GM10266 (cell line): ENCODE data around the gene SIK3.
"Not testable (repeated sequence)": the region's sequence is repeated elsewhere in the genome, so short reads cannot be mapped to it uniquely, and the experiment has no call there.

Source experiments
- DNase-seq: peaks from one replicate; pipeline ENCODE4 v3.0.0; 2012; ENCODE audit errors: extremely low spot score
- TF ChIP-seq, protein P1 (sequence below): IDR thresholded peaks from 2 replicates; pipeline ENCODE4 v1.5.1; 2012; ENCODE audit warnings: mild to moderate bottlenecking, low read depth; ENCODE audit not compliant: control insufficient read depth, insufficient read depth; ENCODE audit errors: missing control alignments

The SIK3 gene

GRCh38 chr11:117134431-117134830 lies 36.2 kb upstream of the SIK3 start:
- DNase-seq, result no peak
- TF ChIP-seq, protein P1, sequence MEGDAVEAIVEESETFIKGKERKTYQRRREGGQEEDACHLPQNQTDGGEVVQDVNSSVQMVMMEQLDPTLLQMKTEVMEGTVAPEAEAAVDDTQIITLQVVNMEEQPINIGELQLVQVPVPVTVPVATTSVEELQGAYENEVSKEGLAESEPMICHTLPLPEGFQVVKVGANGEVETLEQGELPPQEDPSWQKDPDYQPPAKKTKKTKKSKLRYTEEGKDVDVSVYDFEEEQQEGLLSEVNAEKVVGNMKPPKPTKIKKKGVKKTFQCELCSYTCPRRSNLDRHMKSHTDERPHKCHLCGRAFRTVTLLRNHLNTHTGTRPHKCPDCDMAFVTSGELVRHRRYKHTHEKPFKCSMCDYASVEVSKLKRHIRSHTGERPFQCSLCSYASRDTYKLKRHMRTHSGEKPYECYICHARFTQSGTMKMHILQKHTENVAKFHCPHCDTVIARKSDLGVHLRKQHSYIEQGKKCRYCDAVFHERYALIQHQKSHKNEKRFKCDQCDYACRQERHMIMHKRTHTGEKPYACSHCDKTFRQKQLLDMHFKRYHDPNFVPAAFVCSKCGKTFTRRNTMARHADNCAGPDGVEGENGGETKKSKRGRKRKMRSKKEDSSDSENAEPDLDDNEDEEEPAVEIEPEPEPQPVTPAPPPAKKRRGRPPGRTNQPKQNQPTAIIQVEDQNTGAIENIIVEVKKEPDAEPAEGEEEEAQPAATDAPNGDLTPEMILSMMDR, result no peak

GRCh38 chr11:117130879-117131278 lies 32.7 kb upstream of the SIK3 start:
- TF ChIP-seq, protein P1, result no peak
- DNase-seq, result no peak

DNA sequence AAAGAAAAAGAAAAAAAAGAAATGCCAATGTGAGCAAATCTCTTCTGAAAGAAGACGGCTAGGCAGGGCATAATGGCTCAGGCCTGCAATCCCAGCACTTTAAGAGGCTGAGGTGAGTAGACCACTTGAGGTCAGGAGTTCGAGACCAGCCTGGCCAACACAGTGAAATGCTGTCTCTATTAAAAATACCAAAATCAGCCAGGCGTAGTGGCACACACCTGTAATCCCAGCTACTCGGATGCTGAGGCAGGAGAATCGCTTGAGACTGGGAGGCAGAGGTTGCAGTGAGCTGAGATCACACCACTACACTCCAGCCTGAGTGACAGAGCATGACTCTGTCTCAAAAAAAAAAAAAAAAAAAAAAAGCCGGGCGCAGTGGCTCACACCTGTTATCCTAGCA lies 32.2 kb upstream of the SIK3 start:
- DNase-seq, result not testable (repeated sequence)

- no peak for DNase-seq
- TF ChIP-seq, protein P1, result no peak
These were observed 30.1 kb upstream of the SIK3 start for GRCh38 chr11:117128289-117128688.

DNA sequence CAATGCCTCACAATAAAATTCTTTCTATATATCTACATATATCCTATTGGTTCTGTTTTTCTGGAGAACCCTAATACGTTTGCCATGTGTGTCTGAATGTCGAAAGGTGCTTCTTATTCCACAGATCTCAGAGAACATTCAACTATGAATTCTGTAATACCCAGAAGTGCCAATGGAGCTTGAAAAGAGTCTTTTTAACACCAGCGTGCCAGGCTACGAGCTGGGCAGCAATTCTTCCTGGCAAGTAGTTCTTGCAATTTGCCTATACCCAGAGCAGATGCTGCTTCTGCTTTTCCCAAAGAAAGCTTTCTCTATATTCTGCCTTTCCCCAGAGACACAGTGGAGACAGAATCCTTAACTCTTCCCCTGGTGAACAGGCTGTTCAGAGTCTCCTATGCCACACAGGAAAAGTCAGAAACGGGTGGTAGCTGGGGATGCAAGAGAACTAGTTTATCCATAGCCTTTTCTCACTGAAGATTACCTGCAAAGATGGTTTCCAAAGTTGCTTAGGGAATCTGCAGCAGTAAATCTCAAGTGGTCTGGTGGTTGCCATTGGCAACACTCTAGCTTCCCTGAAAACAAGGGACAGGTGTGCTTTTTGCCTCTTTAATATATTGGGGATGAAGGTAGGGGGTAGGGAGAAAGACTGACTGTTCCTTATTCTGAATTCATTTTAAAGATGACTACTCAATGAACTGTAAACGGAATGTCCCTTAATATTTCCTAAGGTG lies 29.1 kb upstream of the SIK3 start:
- TF ChIP-seq, protein P1, result no peak
- DNase-seq, result no peak

GRCh38 chr11:117126223-117126965 lies 28.2 kb upstream of the SIK3 start:
- TF ChIP-seq, protein P1, result no peak
- DNase-seq, result no peak

DNA sequence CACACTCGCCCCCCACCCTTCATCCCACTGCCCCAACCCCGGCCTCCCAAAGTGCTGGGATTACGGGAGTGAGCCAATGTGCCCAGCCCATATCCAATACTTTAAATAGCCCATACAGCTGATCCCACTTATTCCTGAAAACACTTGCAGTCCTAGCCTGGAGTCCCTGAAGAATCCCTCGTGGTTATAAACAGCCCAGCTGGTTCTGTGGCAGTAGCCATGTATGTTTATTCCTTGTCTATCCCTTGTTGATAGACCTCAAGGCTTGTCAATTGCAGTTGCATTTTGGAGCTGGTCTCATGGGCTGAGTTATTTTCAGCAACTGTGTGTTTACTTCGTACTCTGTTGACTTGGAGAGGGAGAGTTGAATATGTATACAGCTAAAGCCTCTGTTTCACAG lies 24.3 kb upstream of the SIK3 start:
- TF ChIP-seq, protein P1, result no peak
- no peak for DNase-seq
